Thoracic aorta (tissue), 2 donors: ENCODE results near the gene GBGT1. TPM values are rescaled to one million over a fixed set of nuclear protein-coding genes. Genes with fewer than 3 reads are reported as not detected.

ENCODE experiments used
- ATAC-seq: fragments of 150-250 bp; one replicate; pipeline ENCODE4 v1.8.0; 2017; ENCODE audit warnings: low read depth; ENCODE audit not compliant: insufficient number of reproducible peaks, low FRiP score
- DNase-seq: peaks from one replicate; pipeline ENCODE4 v3.0.0-alpha.2; 2020; ENCODE audit warnings: low spot score
- H3K27ac ChIP-seq, 2 donors: fragments of 200-600 bp; sonication (generic); 1 replicate in 1 of 2; 2 replicates in 1 of 2; pipeline ENCODE4 v1.5.1; 2016; ENCODE audit warnings: mild to moderate bottlenecking in 2 of 2, moderate library complexity in 2 of 2
- H3K27me3 ChIP-seq: fragments of 200-600 bp; sonication (generic); replicated peaks from 2 replicates; pipeline ENCODE4 v1.6.0; 2016; ENCODE audit warnings: mild to moderate bottlenecking; ENCODE audit not compliant: insufficient read depth
- H3K36me3 ChIP-seq: fragments of 200-600 bp; sonication (generic); one replicate; pipeline ENCODE4 v1.5.1; 2016
- H3K4me1 ChIP-seq, 2 donors: fragments of 200-600 bp; sonication (generic); 1 replicate in 1 of 2; 2 replicates in 1 of 2; pipeline versions ENCODE4 v1.5.1 to v1.6.0; 2016; ENCODE audit warnings: low read depth in 2 of 2, mild to moderate bottlenecking in 1 of 2; ENCODE audit not compliant: control insufficient read depth in 1 of 2
- H3K4me3 ChIP-seq: fragments of 200-600 bp; sonication (generic); 2 replicates; pipeline ENCODE4 v1.5.1; 2016; ENCODE audit warnings: mild to moderate bottlenecking
- H3K9me3 ChIP-seq: fragments of 200-600 bp; sonication (generic); 2 replicates; pipeline ENCODE4 v1.5.1; 2016
- CTCF ChIP-seq: fragments of 200-600 bp; sonication (generic); IDR thresholded peaks from one replicate; pipeline ENCODE4 v1.5.1; 2019; ENCODE audit warnings: antibody characterized with exemption
- total RNA-seq, 2 donors: library from RNA; depleted of rRNA; stranded (reverse); fragments of >200 nt; gene quantifications; one replicate each; pipeline versions ENCODE4 v1.1.0 to v1.2.3, GENCODE V29; 2016

The GBGT1 gene
- total RNA-seq, 2 donors from 2014 or later = 45.5 to 46.8 TPM

DNA sequence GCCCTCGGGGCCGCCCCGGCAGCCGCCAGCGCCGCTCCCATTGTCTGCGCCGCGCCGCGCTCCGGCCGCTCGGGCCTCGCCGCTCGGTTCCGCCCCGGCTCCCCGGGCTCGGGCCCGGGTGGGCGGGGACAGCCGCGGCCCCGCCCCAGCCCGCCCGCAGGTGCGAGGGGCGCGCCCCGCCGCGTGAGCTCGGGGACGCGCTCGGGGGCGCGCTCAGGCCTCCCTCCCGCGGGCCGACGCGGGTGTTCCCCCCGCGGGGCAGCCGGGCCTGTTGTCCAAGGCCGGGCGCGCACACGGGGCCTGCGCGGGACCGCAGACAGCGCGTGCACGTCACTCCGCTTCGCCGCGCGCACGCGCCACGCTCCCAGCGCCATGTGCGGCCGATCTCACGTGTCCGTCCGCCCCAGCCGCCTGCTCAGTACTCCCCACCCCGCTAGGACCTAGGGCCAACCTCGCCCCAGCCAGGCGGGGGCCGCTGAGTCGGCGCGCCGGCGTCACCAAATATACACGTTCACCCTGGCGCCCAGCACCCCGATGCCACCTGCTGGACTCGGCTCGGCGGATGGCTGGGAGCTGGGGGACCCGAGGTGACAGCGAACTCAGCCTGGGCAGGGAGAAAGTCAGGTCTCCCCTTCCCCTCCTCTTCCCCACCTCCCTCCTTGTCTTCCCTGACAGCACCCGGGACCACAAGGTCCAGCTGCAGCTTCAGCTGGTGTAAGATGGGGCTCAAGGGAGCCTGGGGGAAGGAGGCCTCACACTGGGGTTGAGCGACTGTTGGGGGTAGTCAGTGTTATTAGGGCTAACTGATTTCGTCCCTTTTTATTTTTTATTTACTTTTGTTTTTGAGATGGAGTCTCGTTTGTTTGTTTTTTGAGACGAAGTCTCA is 14.3 kb downstream of the GBGT1 start:
- DNase-seq (peak; percentile 81), ATAC-seq (peak; percentile 57)
- no peaks in the 10 kb centered on the region for H3K9me3 ChIP-seq
- peak overlapping the region; percentile 72 for H3K4me3 ChIP-seq
- TF ChIP-seq CTCF = peak; percentile 14
- peaks cover 14 to 28% of the 10 kb centered on the region in 2 donors for H3K4me1 ChIP-seq
- H3K36me3 ChIP-seq = no peaks in the 10 kb centered on the region
- no peaks in the 10 kb centered on the region for H3K27me3 ChIP-seq
- peak overlapping the region; percentile 73 to 86 for H3K27ac ChIP-seq

DNA sequence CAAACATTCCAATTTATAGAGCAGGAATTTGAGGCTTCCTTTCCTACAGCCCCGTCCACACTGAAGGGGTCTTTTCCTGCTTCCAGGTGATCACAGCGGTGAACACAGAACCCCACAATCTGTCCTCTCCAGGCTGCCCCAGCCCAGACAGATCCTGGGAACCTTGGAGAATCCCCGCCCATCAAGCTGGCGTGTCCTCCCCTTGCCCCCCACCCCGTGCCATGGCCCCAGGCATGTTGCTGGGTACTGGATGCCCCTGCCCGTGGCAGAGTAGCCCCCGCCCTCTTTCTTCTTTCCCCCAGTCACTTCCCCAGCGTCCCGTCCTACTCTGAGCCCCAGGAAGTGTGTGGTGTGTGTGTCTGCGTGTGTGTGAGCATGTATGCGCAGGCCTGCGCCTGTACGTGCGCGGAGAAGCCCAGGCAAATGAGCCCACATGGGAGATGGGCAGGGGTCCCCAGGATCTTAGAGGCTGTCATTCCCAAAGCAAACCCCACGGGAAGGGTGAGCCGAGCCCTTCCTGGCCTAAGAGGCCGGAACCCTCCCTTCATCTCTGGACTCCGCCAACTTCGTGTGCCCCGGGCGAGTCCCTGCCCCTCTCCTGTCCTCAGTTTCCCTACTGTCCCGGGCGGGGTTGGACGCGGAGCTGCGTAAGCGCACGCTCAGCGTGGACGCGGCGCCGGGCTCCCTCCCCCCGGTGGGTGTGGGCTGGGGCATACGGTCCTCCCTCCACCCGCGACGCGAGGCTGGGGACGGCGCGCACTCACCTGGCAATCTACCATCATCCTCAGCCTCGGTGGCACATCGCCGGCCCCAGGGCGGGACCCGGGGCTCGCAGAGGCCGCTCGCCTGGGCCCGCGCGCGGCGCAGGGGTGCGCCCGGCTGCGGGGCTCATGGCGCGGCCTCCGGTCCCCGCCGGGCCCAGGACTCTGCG is 15.2 kb downstream of the GBGT1 start:
- DNase-seq (no peak), ATAC-seq (peak; percentile 5)
- H3K27ac ChIP-seq = peak overlapping the region; percentile 60 to 73
- H3K27me3 ChIP-seq = no peaks in the 10 kb centered on the region
- no peaks in the 10 kb centered on the region for H3K36me3 ChIP-seq
- TF ChIP-seq CTCF = no peak
- peaks cover 17 to 34% of the 10 kb centered on the region in 2 donors for H3K4me1 ChIP-seq
- H3K4me3 ChIP-seq = peak overlapping the region; percentile 88
- H3K9me3 ChIP-seq = no peaks in the 10 kb centered on the region

DNA sequence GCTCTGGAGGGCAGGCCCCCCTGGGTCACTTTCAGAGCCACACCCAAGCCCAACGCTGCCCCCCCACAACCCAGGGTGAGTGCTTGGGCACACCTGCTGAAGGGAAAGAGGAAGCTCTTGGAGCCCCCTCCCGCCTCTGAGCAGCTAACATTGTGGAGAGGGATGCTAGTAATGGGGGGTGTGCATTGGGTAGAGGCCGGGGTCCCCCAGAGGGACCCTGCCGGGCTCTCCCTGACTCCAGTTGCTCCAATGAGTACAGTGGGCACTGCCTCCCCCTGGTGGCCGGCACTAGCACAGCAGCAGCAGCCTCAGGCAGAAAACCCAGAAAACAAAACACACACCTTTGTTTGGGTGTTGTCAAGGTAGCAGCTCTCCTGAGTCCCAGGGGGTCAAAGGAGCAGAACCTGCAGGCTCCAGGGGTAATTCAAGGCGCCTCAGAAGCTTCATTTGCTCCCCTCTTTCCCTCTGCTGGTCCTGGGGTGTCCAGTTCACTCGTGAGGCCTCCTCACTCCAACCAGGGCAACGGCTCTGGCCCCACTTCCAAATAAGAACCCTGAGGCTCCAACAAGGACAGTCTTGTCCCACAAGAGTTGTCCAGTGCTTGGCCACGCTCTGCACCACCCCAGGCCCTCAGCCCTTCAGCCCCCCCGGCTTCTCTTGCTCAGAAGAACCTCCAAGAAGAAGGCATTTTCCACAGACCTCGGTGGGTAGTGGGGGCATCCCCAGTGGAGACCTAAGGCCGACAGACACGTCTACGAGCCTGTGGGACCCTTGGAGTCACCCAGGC is 16.1 kb downstream of the GBGT1 start:
- peak; percentile 99 for TF ChIP-seq CTCF
- Histone ChIP-seq H3K4me1 (peaks cover 17 to 34% of the 10 kb centered on the region in 2 donors), H3K27ac (peak overlapping the region; percentile 60 to 73), H3K4me3 (peak overlapping the region; percentile 88), H3K9me3 (no peaks in the 10 kb centered on the region), H3K27me3 (no peaks in the 10 kb centered on the region), H3K36me3 (no peaks in the 10 kb centered on the region)
- DNase-seq = no peak
- no peak for ATAC-seq

GRCh38 chr9:133146746-133147411 is 16.8 kb downstream of the GBGT1 start:
- no peak for TF ChIP-seq CTCF
- DNase-seq (no peak), ATAC-seq (no peak)
- Histone ChIP-seq H3K4me1 (peaks cover 17 to 34% of the 10 kb centered on the region in 2 donors), H3K9me3 (no peaks in the 10 kb centered on the region), H3K27ac (no peak overlapping the region), H3K4me3 (peak overlapping the region; percentile 88), H3K27me3 (no peaks in the 10 kb centered on the region), H3K36me3 (no peaks in the 10 kb centered on the region)
